GM13977 (cell line): ENCODE data around the gene KRT17.
"Not testable (repeated sequence)": the region's sequence is repeated elsewhere in the genome, so short reads cannot be mapped to it uniquely, and the experiment has no call there.

Experiments used
- DNase-seq: peaks from one replicate; pipeline ENCODE4 v3.0.0; 2012; ENCODE audit warnings: low spot score
- in situ Hi-C: fragments of 300-500 bp; cut with MboI; formaldehyde crosslinking; loops from one replicate; pipeline ENCODE4 v1.12.0; 2022; ENCODE audit warnings: low sequenced_read_pairs, low pct_unique_long_range_greater_than_20kb, mixed read lengths, inconsistent platforms; ENCODE audit not compliant: unreplicated experiment
- TF ChIP-seq, protein P1 (sequence below): IDR thresholded peaks from 2 replicates; pipeline ENCODE4 v1.5.1; 2012; ENCODE audit warnings: mild to moderate bottlenecking, control low read depth; ENCODE audit not compliant: insufficient read depth; ENCODE audit errors: extremely low read depth, missing control alignments

Gene KRT17

DNA sequence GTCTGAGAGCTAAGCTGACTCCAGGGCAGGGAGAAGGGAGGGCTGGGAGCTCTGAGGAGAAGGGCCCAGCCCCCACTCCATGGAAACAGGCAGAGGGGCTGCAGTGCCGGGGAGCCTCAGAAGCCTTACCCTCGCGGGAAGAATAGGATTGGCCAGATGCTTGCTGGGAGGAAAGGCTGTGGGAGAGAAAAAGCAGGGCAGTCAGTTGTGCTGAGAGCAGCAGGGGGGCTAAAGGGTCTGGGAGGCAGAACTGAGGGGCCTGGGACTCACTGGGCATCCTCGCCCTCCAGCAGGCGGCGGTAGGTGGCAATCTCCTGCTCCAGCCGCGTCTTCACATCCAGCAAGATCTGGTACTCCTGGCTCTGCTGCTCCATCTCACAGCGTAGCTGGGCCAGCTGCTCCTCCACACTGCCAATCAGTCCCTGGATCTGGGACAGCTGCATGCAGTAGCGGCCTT is 14.3 kb downstream of the KRT17 start:
- in situ Hi-C loops, DNase-seq: not testable (repeated sequence)
- TF ChIP-seq, protein P1, sequence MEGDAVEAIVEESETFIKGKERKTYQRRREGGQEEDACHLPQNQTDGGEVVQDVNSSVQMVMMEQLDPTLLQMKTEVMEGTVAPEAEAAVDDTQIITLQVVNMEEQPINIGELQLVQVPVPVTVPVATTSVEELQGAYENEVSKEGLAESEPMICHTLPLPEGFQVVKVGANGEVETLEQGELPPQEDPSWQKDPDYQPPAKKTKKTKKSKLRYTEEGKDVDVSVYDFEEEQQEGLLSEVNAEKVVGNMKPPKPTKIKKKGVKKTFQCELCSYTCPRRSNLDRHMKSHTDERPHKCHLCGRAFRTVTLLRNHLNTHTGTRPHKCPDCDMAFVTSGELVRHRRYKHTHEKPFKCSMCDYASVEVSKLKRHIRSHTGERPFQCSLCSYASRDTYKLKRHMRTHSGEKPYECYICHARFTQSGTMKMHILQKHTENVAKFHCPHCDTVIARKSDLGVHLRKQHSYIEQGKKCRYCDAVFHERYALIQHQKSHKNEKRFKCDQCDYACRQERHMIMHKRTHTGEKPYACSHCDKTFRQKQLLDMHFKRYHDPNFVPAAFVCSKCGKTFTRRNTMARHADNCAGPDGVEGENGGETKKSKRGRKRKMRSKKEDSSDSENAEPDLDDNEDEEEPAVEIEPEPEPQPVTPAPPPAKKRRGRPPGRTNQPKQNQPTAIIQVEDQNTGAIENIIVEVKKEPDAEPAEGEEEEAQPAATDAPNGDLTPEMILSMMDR: peak; percentile 23

DNA sequence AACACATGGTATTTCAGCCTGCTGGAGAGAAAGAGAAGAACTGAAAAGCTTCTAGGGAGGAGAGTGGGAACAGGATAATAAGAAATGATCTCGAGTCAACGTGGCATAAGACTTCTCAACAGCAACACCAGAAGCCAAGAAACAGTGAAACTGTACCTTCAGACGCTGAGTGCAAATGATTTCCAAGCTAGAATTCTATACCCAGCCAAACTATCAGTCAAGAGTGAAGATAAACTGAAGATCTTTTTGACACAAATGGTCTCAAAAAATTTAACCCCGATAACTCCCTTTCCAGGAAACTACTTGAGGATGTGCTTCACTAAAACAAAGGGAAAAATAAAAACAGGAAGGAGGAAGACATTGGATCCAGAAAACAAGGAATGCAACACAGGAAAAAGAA is 17.4 kb downstream of the KRT17 start:
- DNase-seq, in situ Hi-C loops: not testable (repeated sequence)

- no peak for DNase-seq
- in situ Hi-C loops: no loop called here
- TF ChIP-seq, protein P1: no peak
These were observed 21.9 kb downstream of the KRT17 start for GRCh38 chr17:41602524-41602923.

GRCh38 chr17:41600318-41600717 is 24.1 kb downstream of the KRT17 start:
- in situ Hi-C loops: no loop called here

DNA sequence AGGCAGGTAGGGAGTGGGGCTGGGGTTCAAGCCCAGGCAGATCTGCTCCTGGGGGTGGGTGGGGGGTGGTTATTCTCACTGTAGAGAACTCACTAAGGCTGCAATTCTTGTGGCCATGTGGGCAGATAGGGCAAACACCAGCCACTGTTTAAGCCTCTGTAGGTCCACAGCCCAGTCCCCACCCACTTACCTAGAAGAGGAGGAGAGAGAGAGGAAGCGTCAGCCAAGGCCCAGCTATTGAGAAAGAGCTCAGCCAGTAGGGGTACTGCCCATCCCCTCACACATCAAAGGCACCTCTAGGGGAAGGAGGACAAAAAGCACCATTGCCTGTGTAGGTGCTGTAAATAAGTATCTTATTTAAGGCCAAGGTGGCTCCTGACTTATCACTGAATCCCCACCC is 24.7 kb downstream of the KRT17 start:
- in situ Hi-C loops: loop anchor here (25.0 kb wide), 1 partner anchor 112 kb away; the partner anchor contains the start of genes KRT35 and KRT36
- TF ChIP-seq, protein P1: no peak
- no peak for DNase-seq

More at GRCh38 chr17:41600318-41600717, 24.1 kb downstream of the KRT17 start:
- TF ChIP-seq, protein P1: no peak
- no peak for DNase-seq

GRCh38 chr17:41595585-41595984 is 28.8 kb downstream of the KRT17 start:
- TF ChIP-seq, protein P1: no peak
- in situ Hi-C loops: loop anchor here (25.0 kb wide), 1 partner anchor 108 kb away; the partner anchor contains the start of genes KRT35 and KRT36
- no peak for DNase-seq

GRCh38 chr17:41594363-41594915 is 29.9 kb downstream of the KRT17 start:
- in situ Hi-C loops: loop anchor here (25.0 kb wide), 1 partner anchor 107 kb away; the partner anchor contains the start of genes KRT35 and KRT36
- DNase-seq: no peak
- TF ChIP-seq, protein P1: no peak
